WTC11 (cell line): ENCODE measurements around the gene DNASE1L2.

Experiments
- CREM ChIP-seq: sonication (generic); formaldehyde crosslinking; IDR thresholded peaks from 2 replicates; pipeline ENCODE4 v1.8.1; 2022; ENCODE audit warnings: mild to moderate bottlenecking, missing genetic modification reagents, moderate library complexity
- ELF4 ChIP-seq: sonication (generic); formaldehyde crosslinking; IDR thresholded peaks from 2 replicates; pipeline ENCODE4 v1.8.1; 2022; ENCODE audit warnings: low read depth, mild to moderate bottlenecking, moderate library complexity, missing genetic modification reagents
- NFYB ChIP-seq: sonication (generic); formaldehyde crosslinking; conservative IDR thresholded peaks from 2 replicates; pipeline ENCODE4 v1.8.0; 2022; ENCODE audit warnings: low read depth, missing genetic modification reagents
- NR2C2 ChIP-seq: sonication (generic); formaldehyde crosslinking; IDR thresholded peaks from 2 replicates; pipeline ENCODE4 v1.8.0; 2022; ENCODE audit warnings: mild to moderate bottlenecking, missing genetic modification reagents
- TF ChIP-seq, protein P1 (sequence below): sonication (generic); formaldehyde crosslinking; IDR thresholded peaks from 2 replicates; pipeline ENCODE4 v1.8.0; 2022; ENCODE audit warnings: mild to moderate bottlenecking, missing genetic modification reagents
- TF ChIP-seq, protein P2 (sequence below): sonication (generic); formaldehyde crosslinking; IDR thresholded peaks from 2 replicates; pipeline ENCODE4 v1.8.0; 2022; ENCODE audit warnings: mild to moderate bottlenecking, missing genetic modification reagents
- TF ChIP-seq, protein P3 (sequence below): fragments of 200-600 bp; IDR thresholded peaks from 2 replicates; pipeline ENCODE4 v1.8.0; 2022; ENCODE audit warnings: antibody characterized with exemption
- TF ChIP-seq, protein P4 (sequence below): fragments of 250-450 bp; sonication (Bioruptor Pico); IDR thresholded peaks from 2 replicates; pipeline ENCODE4 v1.9.0; 2021; ENCODE audit warnings: mild to moderate bottlenecking
- TF ChIP-seq, protein P5 (sequence below): sonication (generic); formaldehyde crosslinking; IDR thresholded peaks from 2 replicates; pipeline ENCODE4 v1.8.1; 2022; ENCODE audit warnings: missing genetic modification reagents, borderline replicate concordance

DNA sequence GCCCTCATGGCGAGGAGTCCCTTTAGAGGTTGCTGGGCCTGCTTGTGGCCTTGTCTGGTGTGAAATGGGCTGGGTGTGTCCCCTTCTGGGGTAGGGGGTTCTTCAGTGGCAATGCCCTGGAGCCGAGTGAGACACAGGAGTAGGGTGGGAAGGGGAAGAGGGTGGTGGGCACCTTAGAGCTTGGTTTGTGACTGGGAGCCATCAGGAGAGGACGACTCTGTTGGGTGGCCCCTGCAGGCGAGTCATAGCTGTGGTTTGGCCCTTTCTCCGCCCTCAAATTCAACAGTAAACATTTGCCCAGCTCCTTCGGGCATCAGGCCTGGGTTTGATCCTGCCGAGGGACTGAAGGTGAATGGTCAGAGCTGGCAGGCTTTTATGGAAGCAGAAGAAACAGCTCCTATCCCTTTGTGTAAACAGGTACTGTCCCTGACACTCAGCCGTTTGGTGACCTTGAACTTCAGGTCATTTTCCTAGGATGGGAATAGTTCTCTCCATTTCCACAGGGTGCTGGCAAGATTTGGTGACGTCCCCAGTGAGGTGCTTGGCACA, 9.9 kb upstream of the DNASE1L2 start:
- TF ChIP-seq, protein P1, sequence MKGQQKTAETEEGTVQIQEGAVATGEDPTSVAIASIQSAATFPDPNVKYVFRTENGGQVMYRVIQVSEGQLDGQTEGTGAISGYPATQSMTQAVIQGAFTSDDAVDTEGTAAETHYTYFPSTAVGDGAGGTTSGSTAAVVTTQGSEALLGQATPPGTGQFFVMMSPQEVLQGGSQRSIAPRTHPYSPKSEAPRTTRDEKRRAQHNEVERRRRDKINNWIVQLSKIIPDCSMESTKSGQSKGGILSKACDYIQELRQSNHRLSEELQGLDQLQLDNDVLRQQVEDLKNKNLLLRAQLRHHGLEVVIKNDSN (CRISPR knock-in tag), result no peak
- TF ChIP-seq, protein P2, sequence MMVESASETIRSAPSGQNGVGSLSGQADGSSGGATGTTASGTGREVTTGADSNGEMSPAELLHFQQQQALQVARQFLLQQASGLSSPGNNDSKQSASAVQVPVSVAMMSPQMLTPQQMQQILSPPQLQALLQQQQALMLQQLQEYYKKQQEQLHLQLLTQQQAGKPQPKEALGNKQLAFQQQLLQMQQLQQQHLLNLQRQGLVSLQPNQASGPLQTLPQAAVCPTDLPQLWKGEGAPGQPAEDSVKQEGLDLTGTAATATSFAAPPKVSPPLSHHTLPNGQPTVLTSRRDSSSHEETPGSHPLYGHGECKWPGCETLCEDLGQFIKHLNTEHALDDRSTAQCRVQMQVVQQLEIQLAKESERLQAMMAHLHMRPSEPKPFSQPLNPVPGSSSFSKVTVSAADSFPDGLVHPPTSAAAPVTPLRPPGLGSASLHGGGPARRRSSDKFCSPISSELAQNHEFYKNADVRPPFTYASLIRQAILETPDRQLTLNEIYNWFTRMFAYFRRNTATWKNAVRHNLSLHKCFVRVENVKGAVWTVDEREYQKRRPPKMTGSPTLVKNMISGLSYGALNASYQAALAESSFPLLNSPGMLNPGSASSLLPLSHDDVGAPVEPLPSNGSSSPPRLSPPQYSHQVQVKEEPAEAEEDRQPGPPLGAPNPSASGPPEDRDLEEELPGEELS (CRISPR knock-in tag), result no peak
- TF ChIP-seq NFYB, result no peak
- TF ChIP-seq, protein P3, sequence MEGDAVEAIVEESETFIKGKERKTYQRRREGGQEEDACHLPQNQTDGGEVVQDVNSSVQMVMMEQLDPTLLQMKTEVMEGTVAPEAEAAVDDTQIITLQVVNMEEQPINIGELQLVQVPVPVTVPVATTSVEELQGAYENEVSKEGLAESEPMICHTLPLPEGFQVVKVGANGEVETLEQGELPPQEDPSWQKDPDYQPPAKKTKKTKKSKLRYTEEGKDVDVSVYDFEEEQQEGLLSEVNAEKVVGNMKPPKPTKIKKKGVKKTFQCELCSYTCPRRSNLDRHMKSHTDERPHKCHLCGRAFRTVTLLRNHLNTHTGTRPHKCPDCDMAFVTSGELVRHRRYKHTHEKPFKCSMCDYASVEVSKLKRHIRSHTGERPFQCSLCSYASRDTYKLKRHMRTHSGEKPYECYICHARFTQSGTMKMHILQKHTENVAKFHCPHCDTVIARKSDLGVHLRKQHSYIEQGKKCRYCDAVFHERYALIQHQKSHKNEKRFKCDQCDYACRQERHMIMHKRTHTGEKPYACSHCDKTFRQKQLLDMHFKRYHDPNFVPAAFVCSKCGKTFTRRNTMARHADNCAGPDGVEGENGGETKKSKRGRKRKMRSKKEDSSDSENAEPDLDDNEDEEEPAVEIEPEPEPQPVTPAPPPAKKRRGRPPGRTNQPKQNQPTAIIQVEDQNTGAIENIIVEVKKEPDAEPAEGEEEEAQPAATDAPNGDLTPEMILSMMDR, result no peak
- no peak for TF ChIP-seq NR2C2 (CRISPR knock-in tag)
- no peak for TF ChIP-seq CREM
- no peak for TF ChIP-seq ELF4 (CRISPR knock-in tag)
- TF ChIP-seq, protein P4, sequence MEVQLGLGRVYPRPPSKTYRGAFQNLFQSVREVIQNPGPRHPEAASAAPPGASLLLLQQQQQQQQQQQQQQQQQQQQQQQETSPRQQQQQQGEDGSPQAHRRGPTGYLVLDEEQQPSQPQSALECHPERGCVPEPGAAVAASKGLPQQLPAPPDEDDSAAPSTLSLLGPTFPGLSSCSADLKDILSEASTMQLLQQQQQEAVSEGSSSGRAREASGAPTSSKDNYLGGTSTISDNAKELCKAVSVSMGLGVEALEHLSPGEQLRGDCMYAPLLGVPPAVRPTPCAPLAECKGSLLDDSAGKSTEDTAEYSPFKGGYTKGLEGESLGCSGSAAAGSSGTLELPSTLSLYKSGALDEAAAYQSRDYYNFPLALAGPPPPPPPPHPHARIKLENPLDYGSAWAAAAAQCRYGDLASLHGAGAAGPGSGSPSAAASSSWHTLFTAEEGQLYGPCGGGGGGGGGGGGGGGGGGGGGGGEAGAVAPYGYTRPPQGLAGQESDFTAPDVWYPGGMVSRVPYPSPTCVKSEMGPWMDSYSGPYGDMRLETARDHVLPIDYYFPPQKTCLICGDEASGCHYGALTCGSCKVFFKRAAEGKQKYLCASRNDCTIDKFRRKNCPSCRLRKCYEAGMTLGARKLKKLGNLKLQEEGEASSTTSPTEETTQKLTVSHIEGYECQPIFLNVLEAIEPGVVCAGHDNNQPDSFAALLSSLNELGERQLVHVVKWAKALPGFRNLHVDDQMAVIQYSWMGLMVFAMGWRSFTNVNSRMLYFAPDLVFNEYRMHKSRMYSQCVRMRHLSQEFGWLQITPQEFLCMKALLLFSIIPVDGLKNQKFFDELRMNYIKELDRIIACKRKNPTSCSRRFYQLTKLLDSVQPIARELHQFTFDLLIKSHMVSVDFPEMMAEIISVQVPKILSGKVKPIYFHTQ (CRISPR knock-in tag), result no peak
- TF ChIP-seq, protein P5, sequence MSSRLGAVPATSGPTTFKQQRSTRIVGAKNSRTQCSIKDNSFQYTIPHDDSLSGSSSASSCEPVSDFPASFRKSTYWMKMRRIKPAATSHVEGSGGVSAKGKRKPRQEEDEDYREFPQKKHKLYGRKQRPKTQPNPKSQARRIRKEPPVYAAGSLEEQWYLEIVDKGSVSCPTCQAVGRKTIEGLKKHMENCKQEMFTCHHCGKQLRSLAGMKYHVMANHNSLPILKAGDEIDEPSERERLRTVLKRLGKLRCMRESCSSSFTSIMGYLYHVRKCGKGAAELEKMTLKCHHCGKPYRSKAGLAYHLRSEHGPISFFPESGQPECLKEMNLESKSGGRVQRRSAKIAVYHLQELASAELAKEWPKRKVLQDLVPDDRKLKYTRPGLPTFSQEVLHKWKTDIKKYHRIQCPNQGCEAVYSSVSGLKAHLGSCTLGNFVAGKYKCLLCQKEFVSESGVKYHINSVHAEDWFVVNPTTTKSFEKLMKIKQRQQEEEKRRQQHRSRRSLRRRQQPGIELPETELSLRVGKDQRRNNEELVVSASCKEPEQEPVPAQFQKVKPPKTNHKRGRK (CRISPR knock-in tag), result no peak
